ENCODE measurements around the gene PSME2. TPM values are rescaled to one million over a fixed set of nuclear protein-coding genes. Genes with fewer than 3 reads are reported as not detected.

PSME2 gene
- polyA plus RNA-seq, 1 donor (not counting 4 experiments of a cell fraction or from before 2014, with no cell fraction given): 158 TPM

DNA sequence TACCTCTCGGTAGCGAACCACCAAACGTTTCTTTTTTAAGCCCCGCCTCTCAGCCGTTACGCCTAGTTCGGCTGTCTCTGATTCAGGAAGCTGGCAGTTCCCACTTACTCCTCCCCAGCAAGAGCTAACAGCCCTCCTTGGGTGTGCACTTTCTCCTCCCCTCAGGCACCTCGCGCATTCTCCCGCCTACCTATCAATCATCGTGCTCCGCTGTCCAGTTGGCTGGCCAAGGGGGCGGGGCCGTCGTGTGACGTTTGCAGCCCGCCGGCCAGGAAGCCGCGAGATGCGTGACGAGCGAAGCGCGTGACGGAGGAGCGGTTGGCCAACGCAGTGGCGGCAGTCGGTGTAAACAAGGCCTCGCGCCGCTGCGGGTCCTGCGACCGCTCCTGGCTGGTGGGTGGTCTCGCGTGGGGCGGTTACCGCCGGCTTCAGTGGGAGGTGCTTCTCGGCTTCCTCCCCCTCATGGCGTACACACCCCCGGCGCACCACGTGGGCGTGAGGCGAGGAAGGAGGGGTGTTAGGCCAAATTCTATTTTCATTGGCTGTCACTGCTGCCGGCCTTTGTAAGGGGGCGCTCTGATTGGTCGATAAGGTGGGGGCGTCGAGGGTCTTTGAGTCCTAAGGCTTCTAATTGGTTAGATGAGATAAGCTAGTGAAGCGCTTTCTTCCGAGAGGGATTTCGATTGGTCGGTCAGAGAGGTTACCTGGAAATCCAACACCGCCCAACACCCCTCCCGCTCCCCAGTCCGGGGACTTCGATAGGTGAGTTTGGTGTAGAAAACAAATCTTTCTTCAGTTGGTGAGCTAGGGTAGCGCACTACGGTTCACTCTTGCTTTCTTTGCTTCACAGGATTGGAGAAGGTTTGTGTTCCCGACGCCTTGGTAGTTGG lies 31.6 kb downstream of the PSME2 start, which contains the start of the genes DCAF11 and NRL:
Gene DCAF11 (plus strand): TSS at position 246 of the 890 bp plus-strand sequence. CDS start 818 bp downstream, outside the sequence.
Gene NRL (minus strand): TSS at position 418 of the 890 bp plus-strand sequence. CDS start 32,101 bp downstream, outside the sequence.
- Histone ChIP-seq H3K9me1 (ENCODE audit: control insufficient read depth, extremely low read depth, insufficient read depth, low read length) (no peaks in the 10 kb centered on the region), H3K4me1 (ENCODE audit: control insufficient read depth, extremely low read depth, insufficient read depth, low read length) (peaks cover 15% of the 10 kb centered on the region), H2AFZ (ENCODE audit: control insufficient read depth, low read length) (peak within 1 kb of the TSS; percentile 87), H3K27ac (ENCODE audit: control insufficient read depth, insufficient read depth, low read length) (peak within 1 kb of the TSS; percentile 97), H3K79me2 (ENCODE audit: control insufficient read depth, insufficient read depth, low read length) (no peaks in the 10 kb centered on the region), H3K9me3 (ENCODE audit: control insufficient read depth, low read depth, low read length) (no peaks in the 10 kb centered on the region), H3K27me3 (ENCODE audit: control insufficient read depth, extremely low read depth, insufficient read depth, low read length) (no peaks in the 10 kb centered on the region), H3K9ac (ENCODE audit: control insufficient read depth, extremely low read depth, insufficient read depth, low read length) (peak within 1 kb of the TSS; percentile 90), H3K36me3 (ENCODE audit: control insufficient read depth in 2 of 2, extremely low read depth in 1 of 2, insufficient read depth in 2 of 2, low read length in 2 of 2) (peaks cover 12 to 23% of the 10 kb centered on the region in 2 experiments), H4K20me1 (ENCODE audit: control insufficient read depth, extremely low read depth, insufficient read depth, low read length) (no peaks in the 10 kb centered on the region), H3K4me3 (ENCODE audit: control insufficient read depth in 2 of 3, extremely low read depth in 1 of 3, insufficient read depth in 2 of 3, low read depth in 1 of 3, low read length in 3 of 3) (peak within 1 kb of the TSS; percentile 68 to 84 (median 74)), H3K4me2 (ENCODE audit: control insufficient read depth, extremely low read depth, insufficient read depth, low read depth, low read length) (peak within 1 kb of the TSS; percentile 71)
- TF ChIP-seq EZH2 (IDR thresholded peaks at IDR 0.05; ENCODE audit: low read length): no peak
- TF ChIP-seq, protein P1, sequence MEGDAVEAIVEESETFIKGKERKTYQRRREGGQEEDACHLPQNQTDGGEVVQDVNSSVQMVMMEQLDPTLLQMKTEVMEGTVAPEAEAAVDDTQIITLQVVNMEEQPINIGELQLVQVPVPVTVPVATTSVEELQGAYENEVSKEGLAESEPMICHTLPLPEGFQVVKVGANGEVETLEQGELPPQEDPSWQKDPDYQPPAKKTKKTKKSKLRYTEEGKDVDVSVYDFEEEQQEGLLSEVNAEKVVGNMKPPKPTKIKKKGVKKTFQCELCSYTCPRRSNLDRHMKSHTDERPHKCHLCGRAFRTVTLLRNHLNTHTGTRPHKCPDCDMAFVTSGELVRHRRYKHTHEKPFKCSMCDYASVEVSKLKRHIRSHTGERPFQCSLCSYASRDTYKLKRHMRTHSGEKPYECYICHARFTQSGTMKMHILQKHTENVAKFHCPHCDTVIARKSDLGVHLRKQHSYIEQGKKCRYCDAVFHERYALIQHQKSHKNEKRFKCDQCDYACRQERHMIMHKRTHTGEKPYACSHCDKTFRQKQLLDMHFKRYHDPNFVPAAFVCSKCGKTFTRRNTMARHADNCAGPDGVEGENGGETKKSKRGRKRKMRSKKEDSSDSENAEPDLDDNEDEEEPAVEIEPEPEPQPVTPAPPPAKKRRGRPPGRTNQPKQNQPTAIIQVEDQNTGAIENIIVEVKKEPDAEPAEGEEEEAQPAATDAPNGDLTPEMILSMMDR (optimal IDR thresholded peaks at IDR 0.05 in 1 of 3, IDR thresholded peaks at IDR 0.05 in 1 of 3, conservative IDR thresholded peaks at IDR 0.05 in 1 of 3; ENCODE audit: extremely low read depth in 1 of 3, insufficient read depth in 2 of 3, low read length in 3 of 3): no peak
- FAIRE-seq (peak; percentile 77), DNase-seq (ENCODE audit: low read depth, low spot score) (peak; percentile 98)
- dilution Hi-C loops (cut with MboI; ENCODE audit: extremely low pct_ligation_motif_present, low sequenced_read_pairs): no loop called here

DNA sequence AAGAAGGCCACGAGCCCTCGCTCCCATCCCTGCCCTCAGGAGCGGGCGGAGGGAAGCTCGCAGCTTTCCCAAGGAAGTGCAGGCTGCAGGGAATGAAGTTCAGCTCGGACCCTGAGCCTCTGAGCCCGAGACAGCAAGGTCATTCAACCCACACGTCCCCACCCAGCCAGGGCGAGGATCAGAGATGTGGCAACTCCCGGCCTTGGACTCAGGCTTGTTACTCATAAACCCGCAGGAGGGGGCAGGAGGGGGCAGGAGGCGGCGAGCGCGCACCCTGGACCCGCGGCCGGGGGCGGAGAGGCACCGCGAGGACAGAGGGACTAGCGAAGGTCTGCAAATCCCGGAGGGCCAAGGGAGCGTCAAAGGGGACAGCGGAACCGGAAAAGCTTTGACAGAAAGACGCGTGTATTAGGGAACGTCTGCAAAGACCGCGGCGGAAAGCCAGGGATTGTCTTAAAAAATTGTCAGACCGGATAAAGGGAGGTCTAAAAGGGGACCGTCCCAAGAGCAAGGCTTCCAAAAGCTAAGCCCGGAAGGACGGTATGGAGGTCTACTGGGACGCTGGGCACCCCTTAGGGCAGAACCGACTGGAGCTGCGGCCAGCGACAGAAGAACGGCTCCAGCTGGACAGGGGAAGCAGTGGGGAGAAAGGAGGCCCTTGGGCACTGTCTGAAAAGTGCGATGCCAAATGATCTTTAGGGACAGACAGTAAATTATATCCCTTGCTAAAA lies 32.4 kb downstream of the PSME2 start:
- DNase-seq (ENCODE audit: low read depth, low spot score) (peak; percentile 44), FAIRE-seq (no peak)
- Histone ChIP-seq H2AFZ (ENCODE audit: control insufficient read depth, low read length) (peak overlapping the region; percentile 72), H3K4me1 (ENCODE audit: control insufficient read depth, extremely low read depth, insufficient read depth, low read length) (peaks cover 17% of the 10 kb centered on the region), H3K27me3 (ENCODE audit: control insufficient read depth, extremely low read depth, insufficient read depth, low read length) (no peaks in the 10 kb centered on the region), H3K4me2 (ENCODE audit: control insufficient read depth, extremely low read depth, insufficient read depth, low read depth, low read length) (peak overlapping the region; percentile 71), H3K9ac (ENCODE audit: control insufficient read depth, extremely low read depth, insufficient read depth, low read length) (peak overlapping the region; percentile 90), H4K20me1 (ENCODE audit: control insufficient read depth, extremely low read depth, insufficient read depth, low read length) (no peaks in the 10 kb centered on the region), H3K9me1 (ENCODE audit: control insufficient read depth, extremely low read depth, insufficient read depth, low read length) (no peaks in the 10 kb centered on the region), H3K27ac (ENCODE audit: control insufficient read depth, insufficient read depth, low read length) (peak overlapping the region; percentile 97), H3K79me2 (ENCODE audit: control insufficient read depth, insufficient read depth, low read length) (no peaks in the 10 kb centered on the region), H3K36me3 (ENCODE audit: control insufficient read depth in 2 of 2, extremely low read depth in 1 of 2, insufficient read depth in 2 of 2, low read length in 2 of 2) (peaks cover 5 to 16% of the 10 kb centered on the region in 2 experiments), H3K9me3 (ENCODE audit: control insufficient read depth, low read depth, low read length) (no peaks in the 10 kb centered on the region), H3K4me3 (ENCODE audit: control insufficient read depth in 2 of 3, extremely low read depth in 1 of 3, insufficient read depth in 2 of 3, low read depth in 1 of 3, low read length in 3 of 3) (peak overlapping the region; percentile 67 to 84 (median 68))
- no peak for TF ChIP-seq EZH2 (IDR thresholded peaks at IDR 0.05; ENCODE audit: low read length)
- dilution Hi-C loops (cut with MboI; ENCODE audit: extremely low pct_ligation_motif_present, low sequenced_read_pairs): no loop called here
